Measurements from ENCODE around the gene C17orf107. TPM values are rescaled to one million over a fixed set of nuclear protein-coding genes. Genes with fewer than 3 reads are reported as not detected.

C17orf107 gene
- total RNA-seq, 4 donors from 2014 or later = 0.66 to 5.0 (median 1.5) TPM

DNA sequence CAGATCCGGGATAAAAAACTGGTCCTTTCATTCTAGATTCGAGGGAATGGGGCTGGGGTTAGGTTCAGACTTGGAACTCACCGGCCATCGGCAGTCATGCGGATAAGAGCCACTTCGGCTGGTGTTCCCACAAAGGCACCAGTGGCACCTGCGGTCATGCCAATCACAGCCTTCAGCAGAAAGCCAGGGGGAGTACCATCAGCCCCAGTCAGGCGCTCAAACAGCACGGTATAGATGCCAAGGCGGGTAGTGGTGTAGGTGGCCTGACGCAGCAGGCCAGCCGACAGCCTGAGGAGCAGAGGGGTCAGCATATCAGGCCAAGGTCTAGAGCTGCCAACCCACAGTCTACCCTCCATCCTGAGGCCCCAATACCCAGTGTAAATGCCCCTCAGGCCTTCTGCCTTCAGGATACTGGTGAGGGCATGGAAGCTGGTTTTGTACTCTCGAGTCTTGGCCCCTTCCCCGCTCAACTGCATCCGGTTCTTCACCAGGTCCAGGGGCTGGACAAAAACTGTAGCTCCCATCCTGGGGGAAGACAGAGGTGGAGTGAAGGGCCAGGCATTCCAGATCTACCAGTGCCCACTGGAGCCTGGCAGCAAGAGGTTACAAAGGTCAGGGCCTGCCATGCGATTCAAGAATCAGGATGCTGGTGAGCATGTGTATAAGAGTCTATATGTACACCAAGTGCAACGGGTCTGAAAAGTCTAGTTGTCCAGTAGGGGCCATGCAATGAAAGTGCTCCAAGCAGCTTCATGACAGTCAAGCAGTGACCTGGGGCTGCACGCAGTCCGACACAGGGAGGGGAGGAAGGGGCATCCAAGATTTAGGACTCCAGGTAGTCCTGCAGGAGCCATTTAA, 39.6 kb downstream of the C17orf107 start:
- peak overlapping the region; percentile 85 to 97 (median 96) for H3K27ac ChIP-seq
- H3K27me3 ChIP-seq = no peaks in the 10 kb centered on the region
- H3K9me3 ChIP-seq = no peaks in the 10 kb centered on the region
- no peak for DNase-seq
- peak overlapping the region; percentile 62 to 89 (median 78) for H3K4me3 ChIP-seq
- H3K4me1 ChIP-seq = peaks cover 0 to 57% (median 25%) of the 10 kb centered on the region in 4 donors
- H3K36me3 ChIP-seq = peaks cover 0 to 42% (median 0%) of the 10 kb centered on the region in 3 donors
- TF ChIP-seq POLR2A (IDR thresholded peaks at IDR 0.05) = no peak
- TF ChIP-seq, protein P1, sequence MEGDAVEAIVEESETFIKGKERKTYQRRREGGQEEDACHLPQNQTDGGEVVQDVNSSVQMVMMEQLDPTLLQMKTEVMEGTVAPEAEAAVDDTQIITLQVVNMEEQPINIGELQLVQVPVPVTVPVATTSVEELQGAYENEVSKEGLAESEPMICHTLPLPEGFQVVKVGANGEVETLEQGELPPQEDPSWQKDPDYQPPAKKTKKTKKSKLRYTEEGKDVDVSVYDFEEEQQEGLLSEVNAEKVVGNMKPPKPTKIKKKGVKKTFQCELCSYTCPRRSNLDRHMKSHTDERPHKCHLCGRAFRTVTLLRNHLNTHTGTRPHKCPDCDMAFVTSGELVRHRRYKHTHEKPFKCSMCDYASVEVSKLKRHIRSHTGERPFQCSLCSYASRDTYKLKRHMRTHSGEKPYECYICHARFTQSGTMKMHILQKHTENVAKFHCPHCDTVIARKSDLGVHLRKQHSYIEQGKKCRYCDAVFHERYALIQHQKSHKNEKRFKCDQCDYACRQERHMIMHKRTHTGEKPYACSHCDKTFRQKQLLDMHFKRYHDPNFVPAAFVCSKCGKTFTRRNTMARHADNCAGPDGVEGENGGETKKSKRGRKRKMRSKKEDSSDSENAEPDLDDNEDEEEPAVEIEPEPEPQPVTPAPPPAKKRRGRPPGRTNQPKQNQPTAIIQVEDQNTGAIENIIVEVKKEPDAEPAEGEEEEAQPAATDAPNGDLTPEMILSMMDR (IDR thresholded peaks at IDR 0.05) = no peak

DNA sequence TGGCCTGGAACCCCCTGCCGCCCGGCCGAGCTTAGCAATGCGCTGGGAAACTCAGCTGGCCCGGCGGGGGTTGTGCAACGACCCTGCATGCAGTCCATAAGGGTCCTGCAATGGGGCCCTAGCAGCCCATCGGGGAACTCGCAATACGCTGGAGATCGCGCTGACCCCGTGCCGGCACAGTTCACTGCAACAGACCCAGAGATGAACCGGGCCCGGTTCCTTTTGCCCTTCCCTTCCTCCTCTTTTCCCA, 40.1 kb downstream of the C17orf107 start:
- peaks cover 0 to 56% (median 23%) of the 10 kb centered on the region in 4 donors for H3K4me1 ChIP-seq
- H3K4me3 ChIP-seq = peak overlapping the region; percentile 62 to 89 (median 78)
- H3K27me3 ChIP-seq = no peaks in the 10 kb centered on the region
- peaks cover 0 to 46% (median 0%) of the 10 kb centered on the region in 3 donors for H3K36me3 ChIP-seq
- peak overlapping the region; percentile 85 to 97 (median 96) for H3K27ac ChIP-seq
- H3K9me3 ChIP-seq = no peaks in the 10 kb centered on the region
- TF ChIP-seq POLR2A (IDR thresholded peaks at IDR 0.05) = no peak
- TF ChIP-seq, protein P1 (IDR thresholded peaks at IDR 0.05) = no peak
- no peak for DNase-seq

DNA sequence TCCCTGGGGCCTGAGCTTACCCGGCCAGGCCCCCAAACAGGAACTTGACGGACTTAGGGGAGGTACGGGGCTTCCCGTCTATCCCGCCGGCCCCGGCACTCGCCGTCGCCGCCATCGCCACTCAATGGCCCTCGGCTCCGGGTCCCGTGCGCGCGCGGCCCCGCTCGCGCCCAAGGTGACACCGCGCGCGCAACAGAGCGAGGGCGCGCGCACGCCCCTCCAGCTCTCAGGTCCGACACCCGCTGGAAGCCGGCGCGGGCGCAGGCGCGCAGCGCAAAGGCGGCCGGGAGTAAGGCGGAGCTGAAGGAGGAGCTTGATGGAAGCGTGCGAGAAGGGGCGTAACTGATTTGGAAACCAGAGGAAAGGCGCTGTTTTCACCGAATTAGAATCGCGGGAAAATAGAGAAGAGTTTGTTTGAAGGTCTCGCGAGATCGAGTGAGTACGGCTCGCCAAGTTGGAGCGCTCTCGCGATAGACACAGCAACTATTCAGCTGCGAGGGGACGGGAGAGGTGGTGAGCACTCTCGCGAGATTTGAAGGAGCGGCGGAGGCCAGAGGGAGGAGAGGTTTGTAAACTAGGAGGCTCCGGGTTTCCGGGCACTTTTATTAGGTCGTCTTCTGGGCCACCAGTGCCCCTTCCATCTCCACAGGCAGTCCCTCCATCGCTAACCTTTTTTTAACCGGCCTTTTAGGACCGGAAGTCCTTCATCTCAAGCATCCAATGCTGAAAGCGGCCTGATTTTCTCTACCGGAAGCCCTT, 40.6 kb downstream of the C17orf107 start, which contains the start of the genes RNF167 and SLC25A11:
TSS of gene RNF167 (plus strand) at position 473 of the 759 bp plus-strand sequence. CDS start 642 bp downstream, outside the sequence.
TSS of gene SLC25A11 (minus strand) at position 251 of the 759 bp plus-strand sequence. CDS start at position 115, 136 bp downstream.
- Histone ChIP-seq H3K4me1 (peaks cover 0 to 57% (median 27%) of the 10 kb centered on the region in 4 donors), H3K27me3 (no peaks in the 10 kb centered on the region), H3K27ac (peak within 1 kb of the TSS; percentile 85 to 97 (median 96)), H3K4me3 (peak within 1 kb of the TSS; percentile 62 to 89 (median 78)), H3K36me3 (peaks cover 0 to 51% (median 0%) of the 10 kb centered on the region in 3 donors), H3K9me3 (no peaks in the 10 kb centered on the region)
- TF ChIP-seq, protein P1 (IDR thresholded peaks at IDR 0.05) = peak in 2 of 6 experiments; percentile 2 to 15
- TF ChIP-seq POLR2A (IDR thresholded peaks at IDR 0.05) = peak; percentile 73 to 83
- DNase-seq = peak; percentile 95 to 98 (median 96)

DNA sequence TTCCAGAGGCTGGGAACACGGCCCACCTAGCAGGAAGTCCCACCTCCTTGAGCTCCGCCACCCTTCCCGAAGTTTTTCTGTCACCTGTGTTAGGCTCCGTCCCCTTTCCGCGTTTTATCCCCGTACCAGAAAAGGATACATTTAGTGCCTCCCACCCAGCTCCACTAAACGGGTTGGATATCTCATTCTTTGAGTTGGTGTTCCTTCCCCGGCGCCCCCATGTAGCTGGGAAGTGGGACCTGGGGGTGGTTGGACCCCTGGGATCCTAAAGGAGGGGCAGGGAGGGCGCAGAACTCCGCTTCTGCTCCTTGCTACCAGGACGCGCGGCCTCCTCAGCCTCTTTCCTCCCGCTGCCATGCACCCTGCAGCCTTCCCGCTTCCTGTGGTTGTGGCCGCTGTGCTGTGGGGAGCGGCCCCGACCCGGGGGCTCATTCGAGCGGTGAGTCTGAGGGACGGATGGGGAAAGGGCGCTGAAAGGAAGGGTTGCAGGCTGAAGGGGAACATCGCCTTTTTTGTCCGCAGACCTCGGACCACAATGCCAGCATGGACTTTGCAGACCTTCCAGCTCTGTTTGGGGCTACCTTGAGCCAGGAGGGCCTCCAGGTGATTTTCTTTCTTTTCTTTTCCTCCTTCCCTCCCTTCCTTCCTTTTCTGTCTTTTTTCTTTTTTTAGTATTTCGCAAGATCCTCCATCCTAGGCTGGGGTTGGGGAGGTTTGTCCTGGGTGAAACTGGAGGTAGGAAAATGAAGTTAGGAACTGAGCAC, 41.4 kb downstream of the C17orf107 start:
- peak in 2 of 3 donors; percentile 68 to 86 for DNase-seq
- Histone ChIP-seq H3K4me3 (peak overlapping the region; percentile 62 to 89 (median 78)), H3K27me3 (no peaks in the 10 kb centered on the region), H3K36me3 (peaks cover 0 to 58% (median 0%) of the 10 kb centered on the region in 3 donors), H3K9me3 (no peaks in the 10 kb centered on the region), H3K27ac (peak overlapping the region; percentile 85 to 97 (median 96)), H3K4me1 (peaks cover 0 to 64% (median 34%) of the 10 kb centered on the region in 4 donors)
- TF ChIP-seq, protein P1 (IDR thresholded peaks at IDR 0.05) = no peak
- TF ChIP-seq POLR2A (IDR thresholded peaks at IDR 0.05) = no peak

DNA sequence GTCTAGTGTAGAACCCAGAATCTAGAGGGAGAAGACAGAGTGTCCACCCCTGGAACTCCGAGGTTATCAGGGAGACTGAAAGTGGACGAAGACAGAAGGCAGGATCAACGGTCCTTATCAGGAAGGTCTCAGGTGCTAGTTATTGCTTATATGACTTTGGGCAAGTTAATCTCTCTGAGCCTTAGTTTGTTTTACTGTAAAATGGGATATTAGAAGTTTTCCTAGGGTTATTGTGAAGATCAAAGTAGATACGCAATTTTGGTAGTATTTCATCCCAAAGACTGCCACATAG, 41.9 kb downstream of the C17orf107 start:
- Histone ChIP-seq H3K27ac (peak overlapping the region; percentile 85 to 97 (median 96)), H3K4me1 (peaks cover 0 to 70% (median 39%) of the 10 kb centered on the region in 4 donors), H3K4me3 (peak overlapping the region; percentile 62 to 89 (median 78)), H3K36me3 (peaks cover 0 to 63% (median 0%) of the 10 kb centered on the region in 3 donors), H3K27me3 (no peaks in the 10 kb centered on the region), H3K9me3 (no peaks in the 10 kb centered on the region)
- DNase-seq = no peak
- TF ChIP-seq, protein P1 (IDR thresholded peaks at IDR 0.05) = no peak
- TF ChIP-seq POLR2A (IDR thresholded peaks at IDR 0.05) = no peak
